KBM-7 (cell line): Measurements from ENCODE around the gene ASTN2.

Source experiments
- DNase-seq: peaks from one replicate; pipeline ENCODE4 v3.0.0-alpha.2; 2015
- in situ Hi-C: fragments of 300-500 bp; cut with MboI; formaldehyde crosslinking; loops from 2 replicates; pipeline ENCODE4 v1.14.3; 2020; ENCODE audit warnings: low sequenced_read_pairs, low pct_unique_long_range_greater_than_20kb, mixed read lengths

The ASTN2 gene

GRCh38 chr9:117313989-117314388, 100.9 kb downstream of the ASTN2 start:
- DNase-seq, result no peak
- in situ Hi-C loops, result no loop called here

GRCh38 chr9:117307701-117308100, 107.2 kb downstream of the ASTN2 start:
- DNase-seq, result peak; percentile 1
- in situ Hi-C loops, result no loop called here

- in situ Hi-C loops, result no loop called here
- DNase-seq, result no peak
Measured at GRCh38 chr9:117306032-117306431, 108.8 kb downstream of the ASTN2 start.

- no peak for DNase-seq
- in situ Hi-C loops, result no loop called here
Measured at GRCh38 chr9:117305454-117305853, 109.4 kb downstream of the ASTN2 start.

GRCh38 chr9:117304549-117304948, 110.3 kb downstream of the ASTN2 start:
- in situ Hi-C loops, result no loop called here
- no peak for DNase-seq

GRCh38 chr9:117303643-117304230, 111.1 kb downstream of the ASTN2 start:
- no peak for DNase-seq
- in situ Hi-C loops, result no loop called here

- in situ Hi-C loops, result no loop called here
- DNase-seq, result no peak
Measured at GRCh38 chr9:117302487-117302886, 112.4 kb downstream of the ASTN2 start.

- DNase-seq, result no peak
- in situ Hi-C loops, result no loop called here
Measured at GRCh38 chr9:117300371-117301110, 114.3 kb downstream of the ASTN2 start.

- DNase-seq, result no peak
Measured at GRCh38 chr9:117296453-117296852, 118.4 kb downstream of the ASTN2 start.

GRCh38 chr9:117293206-117294114, 121.4 kb downstream of the ASTN2 start:
- in situ Hi-C loops, result no loop called here
- no peak for DNase-seq

More at GRCh38 chr9:117296453-117296852, 118.4 kb downstream of the ASTN2 start:
- in situ Hi-C loops, result no loop called here

- DNase-seq, result no peak
- in situ Hi-C loops, result no loop called here
Measured at GRCh38 chr9:117290856-117291622, 123.8 kb downstream of the ASTN2 start.

GRCh38 chr9:117290306-117290840, 124.5 kb downstream of the ASTN2 start:
- in situ Hi-C loops, result no loop called here
- DNase-seq, result no peak

- no peak for DNase-seq
- in situ Hi-C loops, result no loop called here
Measured at GRCh38 chr9:117286245-117286644, 128.6 kb downstream of the ASTN2 start.

GRCh38 chr9:117284414-117284813, 130.4 kb downstream of the ASTN2 start:
- DNase-seq, result no peak
- in situ Hi-C loops, result no loop called here

GRCh38 chr9:117282541-117282940, 132.3 kb downstream of the ASTN2 start:
- no peak for DNase-seq
- in situ Hi-C loops, result no loop called here

- no peak for DNase-seq
- in situ Hi-C loops, result no loop called here
Measured at GRCh38 chr9:117278471-117279035, 136.3 kb downstream of the ASTN2 start.

- DNase-seq, result no peak
- in situ Hi-C loops, result no loop called here
Measured at GRCh38 chr9:117278020-117278419, 136.8 kb downstream of the ASTN2 start.

GRCh38 chr9:117276444-117276843, 138.4 kb downstream of the ASTN2 start:
- DNase-seq, result no peak
- in situ Hi-C loops, result no loop called here

GRCh38 chr9:117273612-117274011, 141.2 kb downstream of the ASTN2 start:
- in situ Hi-C loops, result no loop called here
- DNase-seq, result no peak
